Liver (tissue), 9 donors: ENCODE data around the gene CHST12. TPM values are rescaled to one million over a fixed set of nuclear protein-coding genes. Genes with fewer than 3 reads are reported as not detected.
"Not testable (repeated sequence)": the region's sequence is repeated elsewhere in the genome, so short reads cannot be mapped to it uniquely, and the experiment has no call there.

Experiments
- DNase-seq: peaks from one replicate; pipeline ENCODE4 v3.0.0-alpha.2; 2017; ENCODE audit warnings: low spot score
- H3K27ac ChIP-seq, 2 donors: one replicate each; pipeline ENCODE4 v1.7.0; 2013; ENCODE audit warnings: inconsistent platforms in 2 of 2, low read length in 2 of 2, control low read depth in 1 of 2, low read depth in 1 of 2, mild to moderate bottlenecking in 1 of 2
- H3K27me3 ChIP-seq, 4 donors: one replicate each; pipeline versions ENCODE4 v1.6.1 to v1.7.0; 2013; ENCODE audit warnings: low read length in 3 of 4, inconsistent platforms in 1 of 4, mild to moderate bottlenecking in 1 of 4, moderate library complexity in 1 of 4; ENCODE audit not compliant: control insufficient read depth in 4 of 4, insufficient read depth in 4 of 4
- H3K36me3 ChIP-seq, 4 donors: one replicate each; pipeline versions ENCODE4 v1.6.1 to v1.7.0; 2013; ENCODE audit warnings: low read length in 3 of 4, mild to moderate bottlenecking in 3 of 4, low read depth in 1 of 4, moderate library complexity in 1 of 4; ENCODE audit not compliant: control insufficient read depth in 4 of 4, insufficient read depth in 3 of 4
- H3K4me1 ChIP-seq, 4 donors: one replicate each; pipeline versions ENCODE4 v1.6.1 to v1.7.0; 2013; ENCODE audit warnings: low read length in 3 of 4, mild to moderate bottlenecking in 3 of 4, moderate library complexity in 1 of 4; ENCODE audit not compliant: control insufficient read depth in 4 of 4, insufficient read depth in 4 of 4
- H3K4me3 ChIP-seq, 3 donors: one replicate each; pipeline versions ENCODE4 v1.6.1 to v1.7.0; 2013; ENCODE audit warnings: low read length in 3 of 3, control low read depth in 1 of 3, low read depth in 1 of 3, mild to moderate bottlenecking in 1 of 3
- H3K9ac ChIP-seq, 2 donors: one replicate each; pipeline ENCODE4 v1.7.0; 2013; ENCODE audit warnings: low read length in 2 of 2, mild to moderate bottlenecking in 2 of 2, moderate library complexity in 2 of 2, control low read depth in 1 of 2, low read depth in 1 of 2
- H3K9me3 ChIP-seq, 4 donors: one replicate each; pipeline versions ENCODE4 v1.6.1 to v1.7.0; 2013; ENCODE audit warnings: low read length in 3 of 4; ENCODE audit not compliant: control insufficient read depth in 4 of 4
- ATF3 ChIP-seq: IDR thresholded peaks from 2 replicates; pipeline ENCODE4 v1.6.1; 2016; ENCODE audit warnings: antibody characterized with exemption
- EGR1 ChIP-seq, 2 donors: IDR thresholded peaks; 2 replicates each; pipeline ENCODE4 v1.6.1; 2016 to 2018; ENCODE audit warnings: antibody characterized with exemption in 2 of 2, low read depth in 2 of 2
- FOXA1 ChIP-seq: IDR thresholded peaks from 2 replicates; pipeline ENCODE4 v1.6.1; 2016; ENCODE audit warnings: antibody characterized with exemption
- FOXA2 ChIP-seq: IDR thresholded peaks from 2 replicates; pipeline ENCODE4 v1.6.1; 2016; ENCODE audit warnings: antibody characterized with exemption
- GABPA ChIP-seq, 2 donors: IDR thresholded peaks in 1 of 2; conservative IDR thresholded peaks in 1 of 2; 2 replicates each; pipeline ENCODE4 v1.6.1; 2016; ENCODE audit warnings: antibody characterized with exemption in 2 of 2, mild to moderate bottlenecking in 1 of 2, moderate library complexity in 1 of 2
- NR2F2 ChIP-seq: IDR thresholded peaks from 2 replicates; pipeline ENCODE4 v1.6.1; 2016; ENCODE audit warnings: antibody characterized with exemption
- YY1 ChIP-seq: IDR thresholded peaks from 2 replicates; pipeline ENCODE4 v1.6.1; 2016; ENCODE audit warnings: antibody characterized with exemption, mild to moderate bottlenecking
- WGBS: extraction: QIAGEN DNeasy Blood & Tissue Kit; methylation state at CpG from one replicate; pipeline ENCODE4 v1.1.7; 2013; 5-methylcytosine and 5-hydroxymethylcytosine counted together
- polyA plus RNA-seq, 2 donors: library from polyadenylated mRNA; stranded (reverse) in 1 of 2; unstranded in 1 of 2; fragments of 200-250 nt in 1 of 2; fragments of >200 nt in 1 of 2; fragmentation: Nextera tagmentation in 1 of 2; extraction: Ambion mirVana in 1 of 2; gene quantifications; one replicate each; pipeline versions ENCODE4 v1.2.1 to v1.2.3, GENCODE V29; 2013 to 2015
- total RNA-seq, 2 donors: library from RNA; depleted of rRNA; stranded (reverse); fragments of >200 nt; gene quantifications; one replicate each; pipeline ENCODE4 v1.2.3, GENCODE V29; 2014
- TF ChIP-seq, protein P1 (sequence below): IDR thresholded peaks from 2 replicates; pipeline ENCODE4 v1.6.1; 2016; ENCODE audit warnings: antibody characterized with exemption
- donor health status: healthy.
- donor health status: healthy.
- donor health status: healthy.
- donor health status: healthy.
- donor health status: healthy.

Gene CHST12
- total and polyA plus RNA-seq, 4 donors: 3.2 to 11.9 (median 5.2) TPM

GRCh38 chr7:2452643-2453270 is 49.3 kb downstream of the CHST12 start:
- Histone ChIP-seq H3K36me3 (no peaks in the 10 kb centered on the region), H3K9ac (no peak overlapping the region), H3K4me1 (peaks cover 3 to 11% (median 9%) of the 10 kb centered on the region in 4 donors), H3K4me3 (no peak overlapping the region), H3K9me3 (no peaks in the 10 kb centered on the region), H3K27ac (no peak overlapping the region), H3K27me3 (no peaks in the 10 kb centered on the region)
- no peak for TF ChIP-seq NR2F2
- DNase-seq: no peak
- 87% methylated on average over 8 of the region's 8 CpGs for WGBS

DNA sequence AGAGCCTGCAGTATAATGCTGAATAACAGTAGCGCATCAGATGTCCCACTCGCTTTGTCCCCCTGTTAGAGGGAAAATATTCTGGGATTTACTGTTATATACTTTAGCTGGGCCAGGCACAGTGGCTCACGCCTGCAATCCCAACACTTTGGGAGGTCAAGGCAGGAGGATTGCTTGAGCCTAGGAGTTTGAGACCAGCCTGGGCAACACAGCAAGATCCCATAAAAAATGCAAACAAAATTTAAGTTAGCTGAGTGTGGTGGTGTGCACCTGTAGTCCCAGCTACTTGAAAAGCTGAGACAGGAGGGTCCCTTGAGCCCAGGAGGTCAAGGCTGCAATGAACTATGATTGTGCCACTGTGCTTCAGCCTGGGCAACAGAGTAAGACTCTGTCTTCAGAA is 50.4 kb downstream of the CHST12 start:
- not testable (repeated sequence) for H3K27ac ChIP-seq, H3K9me3 ChIP-seq, H3K9ac ChIP-seq, H3K27me3 ChIP-seq, H3K36me3 ChIP-seq, H3K4me3 ChIP-seq, DNase-seq
- peaks cover 3 to 11% (median 9%) of the 10 kb centered on the region in 4 donors for H3K4me1 ChIP-seq
- WGBS: 96% methylated on average over 3 of the region's 3 CpGs

DNA sequence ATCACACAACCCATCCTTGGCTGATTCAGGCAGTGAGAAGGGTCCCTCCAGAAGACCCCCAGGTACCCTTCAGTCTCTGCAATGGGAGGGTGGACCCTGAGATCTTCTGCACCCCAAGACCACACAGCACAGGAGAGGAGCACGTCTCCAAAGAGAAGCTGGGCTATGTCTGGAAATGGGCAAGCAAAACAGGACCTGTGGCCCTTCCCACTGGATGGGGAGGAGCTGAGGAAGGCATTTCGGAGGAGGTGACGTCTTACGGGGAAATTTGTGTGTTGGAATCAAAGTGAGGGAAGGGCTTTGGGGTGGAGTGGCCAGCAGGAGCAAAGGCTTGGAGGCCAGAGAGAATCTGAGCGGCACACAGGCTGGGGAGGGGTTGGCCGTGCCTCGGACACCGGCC is 56.3 kb downstream of the CHST12 start:
- no peaks in the 10 kb centered on the region for H3K4me1 ChIP-seq
- WGBS: 87% methylated on average over 8 of the region's 8 CpGs
- H3K4me3 ChIP-seq: no peak overlapping the region
- H3K27ac ChIP-seq: no peak overlapping the region
- H3K9me3 ChIP-seq: no peaks in the 10 kb centered on the region
- no peak overlapping the region for H3K9ac ChIP-seq
- H3K36me3 ChIP-seq: no peaks in the 10 kb centered on the region
- DNase-seq: no peak
- H3K27me3 ChIP-seq: no peaks in the 10 kb centered on the region
- no peak for TF ChIP-seq EGR1 (IDR thresholded peaks at IDR 0.05; ENCODE audit: low read depth in 2 of 2)
- TF ChIP-seq GABPA (IDR thresholded peaks at IDR 0.05 in 1 of 2, conservative IDR thresholded peaks at IDR 0.05 in 1 of 2): no peak
- no peak for TF ChIP-seq ATF3

DNA sequence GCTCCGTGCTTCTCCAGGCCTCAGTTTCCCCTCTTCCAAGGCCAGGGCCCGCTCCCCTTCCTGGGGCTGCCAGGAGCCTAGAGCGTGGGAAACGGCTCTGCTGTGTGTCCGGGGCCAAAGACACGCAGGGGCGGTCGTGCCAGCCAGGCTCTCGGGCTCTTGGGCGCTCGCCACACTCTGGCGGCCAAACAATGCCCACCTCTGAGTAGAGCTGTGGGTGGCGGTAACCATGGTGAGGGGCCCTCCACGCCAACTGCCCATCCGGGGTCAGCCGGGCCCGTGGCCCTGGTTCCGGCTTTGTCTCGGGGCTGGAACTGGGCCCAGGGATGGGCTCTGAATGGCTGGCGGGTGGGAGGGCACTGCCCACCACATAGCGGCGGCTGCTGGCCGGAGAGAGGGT is 56.8 kb downstream of the CHST12 start:
- Histone ChIP-seq H3K36me3 (no peaks in the 10 kb centered on the region), H3K4me3 (no peak overlapping the region), H3K4me1 (no peaks in the 10 kb centered on the region), H3K9ac (no peak overlapping the region), H3K9me3 (no peaks in the 10 kb centered on the region), H3K27ac (no peak overlapping the region), H3K27me3 (no peaks in the 10 kb centered on the region)
- DNase-seq: no peak
- no peak for TF ChIP-seq FOXA1
- TF ChIP-seq, protein P1, sequence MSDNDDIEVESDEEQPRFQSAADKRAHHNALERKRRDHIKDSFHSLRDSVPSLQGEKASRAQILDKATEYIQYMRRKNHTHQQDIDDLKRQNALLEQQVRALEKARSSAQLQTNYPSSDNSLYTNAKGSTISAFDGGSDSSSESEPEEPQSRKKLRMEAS: no peak
- no peak for TF ChIP-seq GABPA (IDR thresholded peaks at IDR 0.05 in 1 of 2, conservative IDR thresholded peaks at IDR 0.05 in 1 of 2)
- no peak for TF ChIP-seq ATF3
- no peak for TF ChIP-seq YY1
- TF ChIP-seq FOXA2: no peak
- WGBS: 88% methylated on average over 23 of the region's 23 CpGs
